Fibroblast of peridontal ligament (primary cell): Measurements from ENCODE around the gene DIS3L2.

ENCODE experiments used
- DNase-seq: peaks from one replicate; pipeline ENCODE4 v3.0.0-alpha.2; 2010; ENCODE audit errors: extremely low read depth

DIS3L2 gene

GRCh38 chr2:232228971-232229894, 267.7 kb downstream of the DIS3L2 start:
- DNase-seq, result peak; percentile 27

GRCh38 chr2:232229911-232230310, 268.4 kb downstream of the DIS3L2 start:
- peak; percentile 60 for DNase-seq

GRCh38 chr2:232230560-232230959, 269.0 kb downstream of the DIS3L2 start:
- DNase-seq, result no peak

- no peak for DNase-seq
These were observed 270.0 kb downstream of the DIS3L2 start for GRCh38 chr2:232231554-232231953.

- no peak for DNase-seq
These were observed 271.4 kb downstream of the DIS3L2 start for GRCh38 chr2:232232915-232233314.

- peak; percentile 6 for DNase-seq
These were observed 273.6 kb downstream of the DIS3L2 start for GRCh38 chr2:232234922-232235615.

- DNase-seq, result no peak
These were observed 274.2 kb downstream of the DIS3L2 start for GRCh38 chr2:232235716-232236115.

GRCh38 chr2:232236200-232236599, 274.7 kb downstream of the DIS3L2 start:
- DNase-seq, result no peak

GRCh38 chr2:232237464-232237863, 276.0 kb downstream of the DIS3L2 start:
- DNase-seq, result no peak

GRCh38 chr2:232238108-232238507, 276.6 kb downstream of the DIS3L2 start:
- no peak for DNase-seq

GRCh38 chr2:232238596-232238995, 277.1 kb downstream of the DIS3L2 start:
- no peak for DNase-seq

GRCh38 chr2:232239951-232240681, 278.6 kb downstream of the DIS3L2 start:
- no peak for DNase-seq

- no peak for DNase-seq
These were observed 279.4 kb downstream of the DIS3L2 start for GRCh38 chr2:232240906-232241305.

GRCh38 chr2:232242316-232242715, 280.8 kb downstream of the DIS3L2 start:
- DNase-seq, result no peak

- no peak for DNase-seq
These were observed 283.6 kb downstream of the DIS3L2 start for GRCh38 chr2:232245111-232245510.

GRCh38 chr2:232246245-232246644, 284.7 kb downstream of the DIS3L2 start:
- DNase-seq, result no peak

- DNase-seq, result no peak
These were observed 287.6 kb downstream of the DIS3L2 start for GRCh38 chr2:232249096-232249495.

- no peak for DNase-seq
These were observed 289.0 kb downstream of the DIS3L2 start for GRCh38 chr2:232250246-232251175.

- DNase-seq, result no peak
These were observed 293.5 kb downstream of the DIS3L2 start for GRCh38 chr2:232255033-232255432.

GRCh38 chr2:232260075-232260474, 298.6 kb downstream of the DIS3L2 start:
- DNase-seq, result peak; percentile 91

GRCh38 chr2:232261776-232262175, 300.3 kb downstream of the DIS3L2 start:
- DNase-seq, result peak; percentile 16
